HG02973 (cell line): Measurements from ENCODE around the gene XRCC6.
"Not testable (repeated sequence)": the region's sequence is repeated elsewhere in the genome, so short reads cannot be mapped to it uniquely, and the experiment has no call there.

ENCODE experiments used
- ATAC-seq: cut with Tn5 transposase; IDR thresholded peaks from one replicate; pipeline ENCODE4 v1.9.1; 2021; ENCODE audit warnings: moderate library complexity; ENCODE audit not compliant: unreplicated experiment

XRCC6 gene

DNA sequence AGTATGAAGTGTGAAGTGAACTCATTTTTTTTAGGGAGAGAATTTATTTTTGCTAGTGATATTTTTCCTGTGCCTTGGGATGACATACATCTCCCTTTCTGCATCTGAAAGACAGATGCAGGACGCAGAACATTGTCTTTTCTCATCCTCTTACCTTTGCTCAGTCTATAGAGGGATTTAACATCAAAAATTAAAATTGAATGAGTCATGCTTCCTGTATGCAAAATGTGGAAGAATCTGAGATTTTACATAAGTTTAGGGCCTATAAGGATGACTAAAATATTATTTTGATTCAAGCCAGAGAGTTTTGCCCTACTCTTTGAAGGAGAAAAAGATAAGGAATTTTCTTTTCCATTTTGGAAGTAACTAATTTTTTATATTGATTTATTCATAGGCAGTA, 27.3 kb downstream of the XRCC6 start:
- no peak for ATAC-seq

GRCh38 chr22:41650229-41650628, 29.1 kb downstream of the XRCC6 start:
- ATAC-seq, result no peak

DNA sequence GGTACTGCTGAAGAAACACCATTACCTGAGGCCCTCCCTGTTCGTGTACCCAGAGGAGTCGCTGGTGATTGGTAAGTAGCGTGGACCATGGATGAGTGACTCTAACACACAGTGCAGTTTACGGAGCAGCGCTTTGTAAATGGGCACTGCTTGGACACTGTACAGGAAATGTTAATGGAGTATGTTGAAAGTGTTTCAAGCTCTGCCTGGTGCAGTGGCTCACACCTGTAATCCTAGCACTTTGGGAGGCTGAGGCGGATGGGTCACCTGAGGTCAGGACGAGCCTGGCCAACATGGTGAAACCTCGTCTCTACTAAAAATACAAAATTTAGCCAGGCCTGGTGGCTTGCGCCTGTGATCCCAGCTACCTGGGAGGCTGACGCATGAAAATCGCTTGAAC, 29.7 kb downstream of the XRCC6 start:
- ATAC-seq, result no peak

DNA sequence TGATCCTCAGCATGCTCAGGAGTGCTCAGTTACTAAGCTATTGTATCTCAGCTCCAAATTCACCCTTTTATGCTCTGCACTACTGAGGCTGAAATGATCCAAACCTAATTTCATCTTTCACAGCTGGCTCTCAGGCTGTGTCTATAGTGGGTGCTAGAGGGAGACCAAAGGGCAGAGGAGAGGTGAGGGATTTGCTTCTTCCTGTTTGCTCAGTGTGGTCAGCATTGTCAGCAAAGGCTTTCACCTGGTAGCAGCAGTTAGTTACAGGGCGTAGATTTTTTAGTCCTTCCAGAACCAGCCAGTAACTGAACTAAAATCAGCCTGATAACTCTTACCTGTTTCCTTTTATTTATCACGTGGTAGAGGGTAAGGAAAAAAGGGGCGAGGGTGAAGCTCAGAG, 33.2 kb downstream of the XRCC6 start:
- ATAC-seq, result no peak

GRCh38 chr22:41656556-41656955, 35.5 kb downstream of the XRCC6 start:
- no peak for ATAC-seq

- no peak for ATAC-seq
Measured at GRCh38 chr22:41657709-41658108, 36.6 kb downstream of the XRCC6 start.

DNA sequence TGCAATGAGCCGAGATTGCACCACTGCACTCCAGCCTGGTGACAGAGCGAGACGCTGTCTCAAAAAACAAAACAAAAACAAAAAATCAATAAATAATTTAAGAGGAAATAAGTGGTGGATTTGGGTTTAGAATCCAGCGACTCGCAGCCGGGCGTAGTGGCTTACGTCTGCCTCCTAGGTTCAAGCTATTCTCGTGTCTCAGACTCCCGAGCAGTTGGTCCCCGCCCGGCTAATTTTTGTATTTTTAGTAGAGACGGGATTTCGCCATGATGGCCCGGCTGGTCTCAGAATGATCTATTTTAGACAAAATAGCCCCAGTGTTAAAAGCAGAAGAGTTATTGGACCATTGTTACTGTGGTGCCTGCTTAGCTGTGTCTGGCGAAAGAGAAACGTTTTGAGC, 37.8 kb downstream of the XRCC6 start:
- ATAC-seq, result no peak

GRCh38 chr22:41659941-41660340, 38.8 kb downstream of the XRCC6 start:
- ATAC-seq, result no peak

GRCh38 chr22:41660416-41660815, 39.3 kb downstream of the XRCC6 start:
- no peak for ATAC-seq

DNA sequence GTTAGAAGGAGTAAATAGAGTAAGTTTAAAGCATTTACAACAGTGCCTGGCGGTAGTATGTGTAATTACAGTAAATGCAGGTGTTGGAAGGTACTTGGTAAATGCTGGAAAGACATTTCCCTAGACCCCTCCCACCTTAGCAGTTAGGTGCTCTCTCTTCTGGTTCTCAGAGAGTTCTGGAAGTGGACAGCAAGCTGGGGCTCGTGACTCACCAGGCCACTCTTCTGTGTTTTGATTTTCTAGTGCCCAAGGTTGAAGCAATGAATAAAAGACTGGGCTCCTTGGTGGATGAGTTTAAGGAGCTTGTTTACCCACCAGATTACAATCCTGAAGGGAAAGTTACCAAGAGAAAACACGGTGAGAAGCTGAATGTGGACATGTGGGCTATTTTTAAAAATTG, 40.0 kb downstream of the XRCC6 start:
- ATAC-seq, result no peak

DNA sequence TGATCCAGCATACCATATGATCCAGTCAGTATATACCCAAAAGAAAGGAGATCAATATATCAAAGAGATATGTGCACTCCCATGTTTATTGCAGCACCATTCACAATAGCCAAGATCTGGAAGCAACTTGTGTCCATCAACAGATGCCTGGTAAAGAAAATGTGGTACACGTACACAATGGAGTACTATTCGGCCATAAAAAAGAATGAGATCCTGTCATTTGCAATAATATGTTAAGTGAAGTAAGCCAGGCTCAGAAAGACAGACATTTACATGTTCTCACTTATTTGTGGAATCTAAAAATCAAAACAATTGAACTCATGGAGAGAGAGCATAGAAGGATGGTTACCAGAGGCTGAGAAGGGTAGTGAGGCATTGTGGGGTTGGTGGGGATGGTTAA, 40.6 kb downstream of the XRCC6 start:
- ATAC-seq, result no peak

DNA sequence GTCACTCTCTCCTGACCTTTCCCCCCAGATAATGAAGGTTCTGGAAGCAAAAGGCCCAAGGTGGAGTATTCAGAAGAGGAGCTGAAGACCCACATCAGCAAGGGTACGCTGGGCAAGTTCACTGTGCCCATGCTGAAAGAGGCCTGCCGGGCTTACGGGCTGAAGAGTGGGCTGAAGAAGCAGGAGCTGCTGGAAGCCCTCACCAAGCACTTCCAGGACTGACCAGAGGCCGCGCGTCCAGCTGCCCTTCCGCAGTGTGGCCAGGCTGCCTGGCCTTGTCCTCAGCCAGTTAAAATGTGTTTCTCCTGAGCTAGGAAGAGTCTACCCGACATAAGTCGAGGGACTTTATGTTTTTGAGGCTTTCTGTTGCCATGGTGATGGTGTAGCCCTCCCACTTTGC, 42.5 kb downstream of the XRCC6 start:
- ATAC-seq, result not testable (repeated sequence)

GRCh38 chr22:41664490-41664889, 43.4 kb downstream of the XRCC6 start:
- no peak for ATAC-seq

GRCh38 chr22:41664951-41665350, 43.9 kb downstream of the XRCC6 start:
- ATAC-seq, result no peak

DNA sequence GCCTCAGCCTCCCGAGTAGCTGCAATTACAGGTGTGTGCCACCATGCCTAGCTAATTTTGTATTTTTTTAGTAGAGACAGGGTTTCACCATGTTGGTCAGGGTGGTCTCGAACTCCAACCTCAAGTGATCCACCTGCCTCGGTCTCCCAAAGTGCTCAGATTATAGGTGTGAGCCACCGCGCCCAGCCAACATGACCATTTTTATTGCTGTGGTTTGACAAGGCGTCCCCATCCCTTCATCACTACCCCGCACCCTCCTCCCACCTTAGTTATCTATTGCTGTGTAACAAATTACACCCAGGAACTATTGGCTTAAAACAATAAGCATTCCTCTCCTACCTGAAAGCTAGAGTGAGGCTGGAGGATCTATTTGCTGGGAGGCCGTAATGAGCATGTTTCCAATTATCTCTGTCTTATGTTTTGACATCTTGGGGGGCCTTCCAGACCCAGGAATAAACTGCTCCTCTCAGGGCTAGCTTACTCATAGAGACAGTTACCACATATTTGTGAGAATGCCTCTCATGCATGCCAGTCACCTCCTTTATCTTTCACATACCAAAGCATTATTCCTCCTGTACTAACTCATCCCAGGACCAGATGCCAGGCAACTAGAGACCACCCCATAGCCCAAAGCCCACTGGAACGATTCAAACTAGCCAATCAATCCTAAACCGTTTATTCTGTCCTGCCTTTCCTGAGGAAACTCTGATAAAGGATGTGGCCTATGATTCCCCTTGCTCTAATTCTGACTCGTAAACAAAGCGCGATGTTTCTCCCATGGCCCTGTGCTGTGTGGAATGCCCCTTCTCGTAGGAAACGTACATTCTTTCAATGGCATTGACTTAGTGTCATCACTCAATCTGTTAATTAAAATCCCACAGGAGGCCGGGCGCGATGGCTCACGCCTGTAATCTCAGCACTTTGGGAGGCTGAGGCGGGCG, 48.1 kb downstream of the XRCC6 start:
- ATAC-seq, result no peak

DNA sequence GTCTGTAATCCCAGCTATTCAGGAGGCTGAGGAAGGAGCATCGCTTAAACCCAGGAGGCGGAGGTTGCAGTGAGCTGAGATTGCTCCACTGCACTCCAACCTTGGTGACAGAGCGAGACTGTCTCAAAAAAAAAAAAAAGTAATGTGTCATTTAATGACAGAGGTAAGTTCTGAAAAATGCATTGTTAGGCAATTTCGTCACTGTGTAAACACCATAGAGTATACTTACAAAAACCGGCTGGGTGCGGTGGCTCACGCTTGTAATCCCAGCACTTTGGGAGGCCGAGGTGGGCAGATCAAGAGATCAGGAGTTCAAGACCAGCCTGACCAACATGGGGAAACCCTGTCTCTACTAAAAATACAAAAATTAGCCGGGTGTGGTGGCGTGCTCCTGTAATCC, 51.0 kb downstream of the XRCC6 start:
- ATAC-seq, result not testable (repeated sequence)

GRCh38 chr22:41672780-41673509, 51.9 kb downstream of the XRCC6 start:
- no peak for ATAC-seq

DNA sequence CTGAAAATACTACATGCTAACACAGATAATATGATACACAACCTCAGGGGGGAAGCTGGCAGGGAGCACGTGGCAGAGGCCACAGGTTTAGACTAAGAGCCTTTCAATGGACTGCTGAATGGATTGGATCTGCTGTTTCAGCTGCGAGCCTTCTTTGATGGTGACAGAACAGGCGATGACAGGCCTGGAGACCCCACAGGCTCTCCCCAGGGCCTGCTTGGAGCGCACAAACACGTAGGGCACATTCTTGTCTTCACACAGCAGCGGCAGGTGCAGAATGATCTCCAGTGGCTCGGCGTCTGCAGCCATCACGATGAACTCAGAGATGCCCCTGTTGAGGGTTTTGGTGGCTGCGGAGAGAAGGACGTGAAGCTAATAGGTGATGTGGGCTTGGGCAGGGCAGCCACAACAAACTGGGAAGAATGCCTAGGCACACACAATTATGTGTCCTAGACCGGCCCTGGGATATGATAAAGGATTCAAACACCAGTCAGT, 53.8 kb downstream of the XRCC6 start:
- no peak for ATAC-seq

- ATAC-seq, result no peak
Measured at GRCh38 chr22:41676134-41676533, 55.0 kb downstream of the XRCC6 start.

DNA sequence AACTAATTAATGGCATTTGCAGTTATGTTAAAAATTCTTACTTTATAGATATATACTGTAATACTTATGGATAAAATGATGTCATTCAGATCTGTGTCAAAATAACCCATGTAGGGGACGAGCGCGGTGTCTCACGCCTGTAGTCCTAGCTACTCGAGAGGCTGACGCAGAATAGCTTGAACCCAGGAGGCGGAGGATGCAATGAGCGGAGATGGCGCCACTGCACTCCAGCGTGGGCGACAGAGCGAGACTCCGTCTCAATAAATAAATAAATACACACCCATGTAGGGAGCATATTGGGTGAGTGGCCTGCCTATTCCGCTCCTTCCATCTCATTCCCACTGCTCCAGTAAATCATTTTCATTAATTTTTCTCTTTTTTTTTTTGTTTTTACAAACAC, 60.5 kb downstream of the XRCC6 start:
- no peak for ATAC-seq

DNA sequence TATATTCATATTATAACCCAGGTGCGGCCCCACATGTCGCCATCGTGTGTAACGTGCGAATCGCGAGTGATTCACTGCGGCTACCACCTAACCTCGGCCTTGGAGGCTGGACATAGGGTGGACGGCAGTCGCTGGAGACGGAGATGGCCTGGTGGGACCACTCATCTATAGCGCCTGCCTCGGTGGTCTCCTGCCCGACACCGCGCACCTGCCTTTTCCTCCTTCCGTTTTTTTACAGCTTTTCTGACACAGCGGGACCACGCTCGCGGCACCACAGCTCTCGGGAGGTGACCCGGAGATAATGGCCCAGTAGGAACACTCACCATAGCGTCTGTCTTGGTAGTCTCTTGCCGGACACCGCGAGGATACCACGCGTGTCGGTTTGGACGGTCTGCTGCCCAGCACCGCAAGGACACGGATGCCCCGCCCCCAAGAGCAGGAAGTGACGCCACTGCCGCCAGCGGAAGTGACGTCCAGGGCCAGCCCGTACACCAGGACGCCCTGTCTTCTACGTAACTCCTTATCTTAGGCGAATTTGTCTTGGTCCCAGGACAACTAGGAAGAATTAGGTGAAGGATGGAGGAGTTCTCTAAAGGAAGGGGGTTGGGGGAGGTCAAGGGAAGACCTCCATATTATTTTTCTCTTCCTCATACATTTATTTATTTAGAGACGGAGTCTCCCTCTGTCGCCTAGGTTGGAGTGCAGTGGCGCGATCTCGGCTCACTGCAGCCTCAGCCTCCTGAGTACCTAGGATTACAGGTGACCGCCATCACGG, 61.1 kb downstream of the XRCC6 start:
- no peak for ATAC-seq
